Measurements from ENCODE around the gene MRPS24. TPM values are rescaled to one million over a fixed set of nuclear protein-coding genes. Genes with fewer than 3 reads are reported as not detected.

Gene MRPS24
- total RNA-seq, 1 donor from 2014 or later: 68.8 TPM

GRCh38 chr7:43895847-43896415 lies 26.6 kb upstream of the MRPS24 start:
- TF ChIP-seq POLR2A (IDR thresholded peaks at IDR 0.05): no peak
- TF ChIP-seq POLR2AphosphoS5 (IDR thresholded peaks at IDR 0.05; ENCODE audit: insufficient read depth in 1 of 2, low read depth in 1 of 2): no peak
- TF ChIP-seq, protein P1, sequence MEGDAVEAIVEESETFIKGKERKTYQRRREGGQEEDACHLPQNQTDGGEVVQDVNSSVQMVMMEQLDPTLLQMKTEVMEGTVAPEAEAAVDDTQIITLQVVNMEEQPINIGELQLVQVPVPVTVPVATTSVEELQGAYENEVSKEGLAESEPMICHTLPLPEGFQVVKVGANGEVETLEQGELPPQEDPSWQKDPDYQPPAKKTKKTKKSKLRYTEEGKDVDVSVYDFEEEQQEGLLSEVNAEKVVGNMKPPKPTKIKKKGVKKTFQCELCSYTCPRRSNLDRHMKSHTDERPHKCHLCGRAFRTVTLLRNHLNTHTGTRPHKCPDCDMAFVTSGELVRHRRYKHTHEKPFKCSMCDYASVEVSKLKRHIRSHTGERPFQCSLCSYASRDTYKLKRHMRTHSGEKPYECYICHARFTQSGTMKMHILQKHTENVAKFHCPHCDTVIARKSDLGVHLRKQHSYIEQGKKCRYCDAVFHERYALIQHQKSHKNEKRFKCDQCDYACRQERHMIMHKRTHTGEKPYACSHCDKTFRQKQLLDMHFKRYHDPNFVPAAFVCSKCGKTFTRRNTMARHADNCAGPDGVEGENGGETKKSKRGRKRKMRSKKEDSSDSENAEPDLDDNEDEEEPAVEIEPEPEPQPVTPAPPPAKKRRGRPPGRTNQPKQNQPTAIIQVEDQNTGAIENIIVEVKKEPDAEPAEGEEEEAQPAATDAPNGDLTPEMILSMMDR (IDR thresholded peaks at IDR 0.05): no peak
- DNase-seq (ENCODE audit: extremely low spot score in 2 of 2): no peak
- Histone ChIP-seq H3K27me3 (no peaks in the 10 kb centered on the region), H3K9me3 (no peaks in the 10 kb centered on the region), H3K4me3 (no peak overlapping the region), H3K4me1 (peaks cover 15% of the 10 kb centered on the region), H3K27ac (no peak overlapping the region), H3K36me3 (no peaks in the 10 kb centered on the region)
- intact Hi-C loops (cut with DNase I): no loop called here

- Histone ChIP-seq H3K4me3 (no peak overlapping the region), H3K27me3 (no peaks in the 10 kb centered on the region), H3K36me3 (no peaks in the 10 kb centered on the region), H3K9me3 (no peaks in the 10 kb centered on the region), H3K4me1 (peaks cover 28% of the 10 kb centered on the region), H3K27ac (no peak overlapping the region)
- intact Hi-C loops (cut with DNase I): no loop called here
- TF ChIP-seq POLR2A (IDR thresholded peaks at IDR 0.05): no peak
- TF ChIP-seq, protein P1 (IDR thresholded peaks at IDR 0.05): no peak
- DNase-seq (ENCODE audit: extremely low spot score in 2 of 2): no peak
Observed at GRCh38 chr7:43891069-43891955, 22.0 kb upstream of the MRPS24 start.

DNA sequence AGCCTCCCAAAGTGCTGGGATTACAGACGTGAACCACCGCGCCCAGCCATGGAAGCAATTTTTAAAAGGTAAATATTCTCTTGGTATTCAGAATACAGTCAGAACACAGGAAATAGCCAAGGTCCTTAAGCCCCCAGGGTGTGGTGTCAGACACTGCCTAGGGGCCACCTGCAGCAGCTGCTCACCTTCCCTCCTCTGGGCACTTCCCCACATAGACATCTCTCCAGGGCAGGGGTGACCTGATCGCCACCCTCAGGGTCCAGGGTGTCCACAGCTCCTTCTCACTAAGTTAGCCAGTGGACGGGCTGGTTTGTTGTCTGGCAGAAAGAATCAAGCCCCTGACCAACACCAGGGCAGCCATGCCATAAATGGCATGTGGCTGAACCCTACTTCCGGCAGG lies 21.2 kb upstream of the MRPS24 start:
- Histone ChIP-seq H3K4me1 (peaks cover 28% of the 10 kb centered on the region), H3K27ac (no peak overlapping the region), H3K27me3 (no peaks in the 10 kb centered on the region), H3K9me3 (no peaks in the 10 kb centered on the region), H3K4me3 (no peak overlapping the region), H3K36me3 (peaks cover 0 to 8% of the 10 kb centered on the region in 2 donors)
- no peak for TF ChIP-seq POLR2AphosphoS5 (IDR thresholded peaks at IDR 0.05; ENCODE audit: insufficient read depth in 1 of 2, low read depth in 1 of 2)
- TF ChIP-seq, protein P1 (IDR thresholded peaks at IDR 0.05): no peak
- no peak for TF ChIP-seq POLR2A (IDR thresholded peaks at IDR 0.05)
- intact Hi-C loops (cut with DNase I): no loop called here
- no peak for DNase-seq (ENCODE audit: extremely low spot score in 2 of 2)

- H3K36me3 ChIP-seq: peaks cover 0 to 18% of the 10 kb centered on the region in 2 donors
- H3K4me3 ChIP-seq: no peak overlapping the region
- peak overlapping the region; percentile 16 for H3K27ac ChIP-seq
- H3K9me3 ChIP-seq: no peaks in the 10 kb centered on the region
- no peak for DNase-seq (ENCODE audit: extremely low spot score in 2 of 2)
- H3K4me1 ChIP-seq: peaks cover 28% of the 10 kb centered on the region
- intact Hi-C loops (cut with DNase I): no loop called here
- TF ChIP-seq POLR2AphosphoS5 (IDR thresholded peaks at IDR 0.05; ENCODE audit: insufficient read depth in 1 of 2, low read depth in 1 of 2) (no peak), POLR2A (IDR thresholded peaks at IDR 0.05) (no peak)
- TF ChIP-seq, protein P1 (IDR thresholded peaks at IDR 0.05): no peak
- H3K27me3 ChIP-seq: no peaks in the 10 kb centered on the region
Observed at GRCh38 chr7:43888993-43889945, 20.0 kb upstream of the MRPS24 start.

All from vagina (tissue), 2 donors.